PC-3 (cell line): ENCODE measurements around the gene NEDD4L.

Experiments used
- CTCF ChIP-seq: fragments of 300-600 bp; sonication (generic); conservative IDR thresholded peaks from 2 replicates; pipeline ENCODE4 v1.5.1; 2017; ENCODE audit warnings: antibody characterized with exemption, low read depth, mild to moderate bottlenecking, low read length
- EZH2 ChIP-seq: fragments of 300-600 bp; sonication (generic); IDR thresholded peaks from one replicate; pipeline ENCODE4 v1.6.1; 2017; ENCODE audit warnings: antibody characterized with exemption, mild to moderate bottlenecking, low read length; ENCODE audit not compliant: unreplicated experiment
- EZH2phosphoT487 ChIP-seq: fragments of 300-600 bp; sonication (generic); IDR thresholded peaks from 2 replicates; pipeline ENCODE4 v1.6.1; 2018; ENCODE audit warnings: mild to moderate bottlenecking, antibody characterized with exemption, low read length, borderline replicate concordance

GRCh38 chr18:58116818-58117217 lies 72.8 kb downstream of the NEDD4L start:
- TF ChIP-seq CTCF, result no peak
- no peak for TF ChIP-seq EZH2
- TF ChIP-seq EZH2phosphoT487, result no peak
